Measurements from ENCODE around the gene IRF3. TPM values are rescaled to one million over a fixed set of nuclear protein-coding genes. Genes with fewer than 3 reads are reported as not detected.
A peak's percentile ranks its signal among the peaks of the same experiment; 100 is the strongest.

The IRF3 gene, protein sequence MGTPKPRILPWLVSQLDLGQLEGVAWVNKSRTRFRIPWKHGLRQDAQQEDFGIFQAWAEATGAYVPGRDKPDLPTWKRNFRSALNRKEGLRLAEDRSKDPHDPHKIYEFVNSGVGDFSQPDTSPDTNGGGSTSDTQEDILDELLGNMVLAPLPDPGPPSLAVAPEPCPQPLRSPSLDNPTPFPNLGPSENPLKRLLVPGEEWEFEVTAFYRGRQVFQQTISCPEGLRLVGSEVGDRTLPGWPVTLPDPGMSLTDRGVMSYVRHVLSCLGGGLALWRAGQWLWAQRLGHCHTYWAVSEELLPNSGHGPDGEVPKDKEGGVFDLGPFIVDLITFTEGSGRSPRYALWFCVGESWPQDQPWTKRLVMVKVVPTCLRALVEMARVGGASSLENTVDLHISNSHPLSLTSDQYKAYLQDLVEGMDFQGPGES
- total RNA-seq, result 46.7 TPM
- long read RNA-seq, transcript IRF3-203 (8 exons, 1,613 nt), result major isoform, 56 of 124 reads
- long read RNA-seq, partial matches to known transcripts, result 14 of 124 reads
- long read RNA-seq, other reads (novel, unspliced or antisense), result 37 of 124 reads

DNA sequence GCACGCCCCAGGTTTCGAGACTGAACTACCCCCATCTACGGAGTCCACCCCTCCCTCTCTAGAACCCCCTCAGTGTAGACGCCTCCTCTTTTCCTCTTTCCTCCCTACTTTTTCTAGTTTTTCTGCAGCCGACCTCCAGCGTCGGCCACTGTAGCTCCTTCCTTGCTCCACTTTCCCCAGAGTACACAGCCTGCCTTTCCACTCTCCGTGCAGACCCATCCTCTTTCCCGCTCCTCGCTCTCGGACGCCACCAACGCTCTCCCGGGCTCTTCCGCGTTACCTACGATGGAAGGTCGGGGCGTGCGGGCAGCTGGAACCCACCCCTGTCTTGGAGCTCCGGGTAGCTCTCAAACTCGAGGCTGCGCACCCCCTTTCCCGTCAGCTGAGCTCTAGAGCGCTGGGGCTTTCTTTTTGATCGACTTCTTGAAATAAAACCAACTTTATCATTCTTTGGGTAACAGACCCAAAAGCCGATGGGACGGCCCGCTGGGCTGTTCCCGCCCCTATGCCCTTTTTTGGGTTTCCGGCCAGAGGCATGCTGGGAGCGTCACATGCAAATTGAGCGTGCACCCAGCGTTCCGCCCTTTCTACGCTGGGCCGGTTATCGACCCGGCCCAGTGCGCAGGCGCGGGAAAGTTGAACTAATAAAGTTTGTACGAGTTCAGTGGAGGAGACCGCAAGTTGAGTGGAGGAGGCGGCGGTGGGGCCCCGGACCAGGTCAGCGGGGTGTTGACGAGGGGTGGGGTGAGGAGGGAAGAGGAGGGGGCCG is at the start of gene IRF3, which contains the start of gene BCL2L12:
IRF3 (minus strand) TSS at position 507 of the 769 bp plus-strand sequence. CDS start 1,019 bp downstream, outside the sequence.
BCL2L12 (plus strand) TSS at position 583 of the 769 bp plus-strand sequence. CDS start 760 bp downstream, outside the sequence.
- DNase-seq (ENCODE audit: low spot score), result peak; percentile 99

DNA sequence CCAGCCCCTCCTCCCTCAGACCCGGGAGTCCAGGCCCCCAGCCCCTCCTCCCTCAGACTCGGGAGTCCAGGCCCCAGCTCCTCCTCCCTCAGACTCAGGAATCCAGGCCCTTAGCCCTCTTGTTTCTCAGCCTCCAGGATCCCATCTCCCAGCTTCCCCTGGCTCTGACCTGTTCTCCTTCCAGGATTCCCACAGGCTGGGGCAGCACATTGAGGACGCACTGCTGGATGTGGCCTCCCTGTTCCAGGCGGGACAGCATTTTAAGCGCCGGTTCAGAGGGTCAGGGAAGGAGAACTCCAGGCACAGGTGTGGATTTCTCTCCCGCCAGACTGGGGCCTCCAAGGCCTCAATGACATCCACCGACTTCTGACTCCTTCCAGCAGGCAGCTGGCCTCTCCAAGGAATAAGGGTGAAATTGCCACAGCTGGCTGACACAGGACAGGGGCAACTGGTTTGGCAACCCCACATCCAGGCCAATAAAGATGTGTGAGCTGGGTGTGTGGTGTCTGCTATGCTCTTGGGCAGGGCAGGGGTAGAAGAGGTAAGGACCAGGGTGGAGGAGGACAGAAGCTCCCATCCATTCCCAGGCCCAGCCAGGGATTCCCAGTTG is 47.7 kb upstream of the IRF3 start:
- DNase-seq (ENCODE audit: low spot score), result no peak

DNA sequence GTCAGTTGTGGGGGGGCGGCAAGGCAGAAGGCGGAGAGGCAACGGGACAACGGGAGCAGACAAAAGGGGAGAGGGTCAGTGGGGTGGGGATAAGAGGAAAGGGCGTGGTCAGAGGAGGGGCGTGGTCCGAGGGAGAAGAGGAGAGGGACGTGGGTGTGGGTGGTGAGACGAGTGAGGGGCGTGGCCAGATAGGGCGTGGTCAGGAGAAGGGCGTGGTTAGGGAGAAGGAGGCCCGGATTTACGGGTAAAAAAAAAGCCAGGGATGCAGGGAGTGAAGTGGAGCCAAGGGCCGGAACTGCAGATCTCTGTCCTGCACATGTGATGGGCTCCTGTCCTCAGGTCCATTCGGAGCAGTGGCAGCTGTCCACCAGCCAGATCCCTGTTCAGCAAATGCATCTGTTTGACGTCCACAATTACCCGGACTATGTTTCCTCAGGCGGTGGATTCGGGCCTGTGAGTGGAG is 46.8 kb upstream of the IRF3 start:
- DNase-seq (ENCODE audit: low spot score), result no peak

DNA sequence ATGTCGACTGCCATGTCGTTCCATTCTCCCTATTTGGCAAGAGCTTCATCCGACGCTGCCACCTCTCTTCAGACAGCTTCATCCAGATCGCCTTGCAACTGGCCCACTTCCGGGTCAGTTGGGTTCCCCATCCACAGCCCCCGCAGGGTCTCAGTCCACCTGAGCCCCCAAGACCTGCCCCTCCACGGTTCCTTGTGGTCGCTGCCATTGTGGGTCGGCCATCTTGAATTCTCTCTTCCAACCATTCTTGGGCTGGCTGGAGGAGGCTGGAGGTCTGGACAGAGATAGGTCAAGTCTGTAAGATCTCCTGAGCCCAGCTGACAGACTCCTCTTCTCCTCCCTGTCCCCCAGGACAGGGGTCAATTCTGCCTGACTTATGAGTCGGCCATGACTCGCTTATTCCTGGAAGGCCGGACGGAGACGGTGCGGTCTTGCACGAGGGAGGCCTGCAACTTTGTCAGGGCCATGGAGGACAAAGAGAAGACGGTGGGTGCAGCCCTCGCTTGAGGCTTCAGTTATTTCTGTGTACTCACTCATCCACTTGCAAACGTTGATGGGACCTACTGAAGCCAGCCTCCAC is 44.8 kb upstream of the IRF3 start:
- DNase-seq (ENCODE audit: low spot score), result no peak

DNA sequence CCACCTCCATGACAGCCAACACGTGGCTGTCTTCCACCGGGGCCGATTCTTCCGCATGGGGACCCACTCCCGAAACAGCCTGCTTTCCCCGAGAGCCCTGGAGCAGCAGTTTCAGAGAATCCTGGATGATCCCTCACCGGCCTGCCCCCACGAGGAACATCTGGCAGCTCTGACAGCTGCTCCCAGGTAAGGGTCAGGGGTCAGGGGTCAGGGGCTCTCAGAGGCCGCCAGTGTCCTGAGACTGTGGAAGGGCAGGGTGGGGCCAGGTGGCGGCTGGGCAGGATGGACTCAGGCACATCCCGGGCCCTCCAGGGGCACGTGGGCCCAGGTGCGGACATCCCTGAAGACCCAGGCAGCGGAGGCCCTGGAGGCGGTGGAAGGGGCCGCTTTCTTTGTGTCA is 40.3 kb upstream of the IRF3 start:
- DNase-seq (ENCODE audit: low spot score), result no peak

DNA sequence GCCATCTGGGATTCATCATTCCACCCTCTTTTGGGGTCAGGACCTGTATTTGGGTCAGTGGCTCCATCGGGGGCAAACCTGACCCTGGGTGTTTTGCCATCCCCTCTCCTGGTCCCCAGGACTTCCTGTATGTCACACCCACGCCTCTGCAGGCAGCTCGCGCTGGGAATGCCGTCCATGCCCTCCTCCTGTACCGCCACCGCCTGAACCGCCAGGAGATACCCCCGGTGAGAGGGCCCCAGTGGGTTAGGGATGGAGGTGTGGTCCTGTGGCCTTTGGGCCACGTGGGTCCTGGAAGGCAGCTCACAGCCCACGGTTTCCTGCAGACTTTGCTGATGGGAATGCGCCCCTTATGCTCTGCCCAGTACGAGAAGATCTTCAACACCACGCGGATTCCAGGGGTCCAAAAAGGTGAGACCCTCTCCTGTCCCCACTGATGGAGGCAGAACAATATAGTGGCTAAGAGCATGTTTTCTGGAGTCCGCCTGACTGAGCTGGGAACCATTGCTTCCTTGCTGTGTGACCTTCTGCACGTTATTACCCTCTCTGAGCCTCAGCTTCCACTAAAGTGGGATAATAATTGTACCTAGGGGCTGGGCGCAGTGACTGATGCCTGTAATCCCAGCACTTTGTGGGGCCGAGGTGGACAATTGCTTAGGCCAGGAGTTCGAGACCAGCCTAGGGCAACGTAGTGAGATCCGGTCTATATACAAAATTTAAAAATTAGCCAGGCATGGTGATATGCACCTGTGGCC is 39.4 kb upstream of the IRF3 start:
- DNase-seq (ENCODE audit: low spot score), result no peak

DNA sequence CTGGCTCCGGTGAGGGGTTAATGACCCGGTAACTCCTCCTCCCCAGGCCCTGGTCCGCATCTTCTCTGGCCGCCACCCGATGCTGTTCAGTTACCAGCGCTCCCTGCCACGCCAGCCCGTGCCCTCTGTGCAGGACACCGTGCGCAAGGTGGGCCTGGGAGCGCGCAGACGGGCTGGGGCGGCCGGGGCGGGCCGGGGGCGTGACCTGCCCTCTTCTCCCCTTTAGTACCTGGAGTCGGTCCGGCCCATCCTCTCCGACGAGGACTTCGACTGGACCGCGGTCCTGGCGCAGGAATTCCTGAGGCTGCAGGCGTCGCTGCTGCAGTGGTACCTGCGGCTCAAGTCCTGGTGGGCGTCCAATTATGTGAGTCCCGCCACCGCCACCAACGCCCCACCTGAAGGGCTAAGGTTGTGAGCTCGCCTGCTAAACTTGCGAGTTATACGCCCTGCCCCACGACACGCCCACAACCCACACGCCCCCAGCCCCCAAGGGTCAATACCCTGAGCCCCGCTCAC is 35.7 kb upstream of the IRF3 start:
- no peak for DNase-seq (ENCODE audit: low spot score)

DNA sequence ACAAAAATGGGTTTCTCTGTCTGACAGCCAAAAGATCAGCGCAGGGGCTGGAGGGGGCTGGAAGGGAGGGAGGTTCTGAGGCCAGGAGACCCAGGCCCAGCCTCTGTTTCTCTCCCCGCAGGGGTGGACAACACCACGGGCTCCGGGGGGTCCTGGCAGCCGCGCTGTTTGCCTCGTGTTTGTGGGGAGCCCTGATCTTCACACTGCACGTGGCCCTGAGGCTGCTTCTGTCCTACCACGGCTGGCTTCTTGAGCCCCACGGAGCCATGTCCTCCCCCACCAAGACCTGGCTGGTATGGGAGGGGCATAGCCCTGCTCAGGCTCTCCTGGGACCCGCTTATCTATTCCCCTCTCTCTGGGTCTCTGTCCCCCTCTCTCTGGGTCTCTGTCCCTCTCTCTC is 34.9 kb upstream of the IRF3 start:
- no peak for DNase-seq (ENCODE audit: low spot score)

DNA sequence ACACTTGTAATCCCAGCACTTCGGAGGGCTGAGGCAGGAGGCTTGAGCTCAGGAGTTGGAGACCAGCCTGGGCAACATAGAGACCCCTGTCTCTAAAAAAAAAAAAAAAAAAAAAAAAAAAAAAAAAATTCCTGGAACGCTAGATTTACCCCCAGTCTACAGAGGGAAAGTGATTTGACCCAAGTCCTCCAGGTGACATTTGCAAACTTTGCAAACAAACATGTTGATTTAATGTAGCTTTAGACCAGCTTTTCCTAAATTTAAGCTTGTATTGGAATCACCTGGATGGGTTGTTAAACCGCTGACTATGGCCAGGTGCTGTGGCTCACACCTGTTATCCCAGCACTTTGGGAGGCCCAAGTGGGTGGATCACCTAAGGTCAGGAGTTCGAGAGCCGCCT is 33.7 kb upstream of the IRF3 start:
- DNase-seq (ENCODE audit: low spot score), result no peak

DNA sequence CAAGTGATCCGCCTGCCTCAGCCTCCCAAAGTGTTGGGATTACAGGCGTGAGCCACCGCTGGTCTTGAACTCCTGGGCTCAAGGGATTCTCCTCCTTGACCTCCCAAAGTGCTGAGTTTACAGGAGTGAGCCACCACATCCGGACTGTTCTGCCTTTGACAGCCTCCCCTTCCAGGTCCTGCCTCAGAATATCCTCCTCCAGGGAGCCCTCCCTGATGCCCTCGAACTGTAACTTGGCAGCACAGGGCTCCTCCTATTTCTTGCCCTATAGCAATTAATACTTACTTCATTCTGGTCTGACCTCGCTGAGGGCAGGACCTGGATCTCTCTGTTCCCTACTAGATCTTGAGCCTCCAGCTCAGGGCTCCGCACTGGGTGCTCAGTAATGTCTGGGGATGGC is 31.2 kb upstream of the IRF3 start:
- DNase-seq (ENCODE audit: low spot score), result no peak

DNA sequence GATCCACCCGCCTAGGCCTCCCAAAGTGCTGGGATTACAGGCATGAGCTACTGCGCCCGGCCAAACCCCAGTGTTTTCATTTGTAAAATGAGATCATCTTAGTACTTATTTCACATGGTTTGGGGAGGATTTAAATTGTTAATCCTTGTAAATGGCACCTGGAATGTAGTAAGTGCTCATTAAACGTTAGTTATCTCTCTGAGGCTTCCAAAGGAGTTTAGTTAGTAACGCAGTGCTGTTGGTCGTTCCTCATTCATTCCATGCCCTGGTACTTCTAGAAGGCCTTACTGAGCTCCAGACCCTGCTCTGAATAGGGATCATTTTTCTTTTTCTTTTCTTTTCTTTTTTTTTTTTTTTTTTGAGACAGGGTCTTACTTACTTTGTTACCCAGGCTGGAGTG is 30.5 kb upstream of the IRF3 start:
- DNase-seq (ENCODE audit: low spot score), result no peak

DNA sequence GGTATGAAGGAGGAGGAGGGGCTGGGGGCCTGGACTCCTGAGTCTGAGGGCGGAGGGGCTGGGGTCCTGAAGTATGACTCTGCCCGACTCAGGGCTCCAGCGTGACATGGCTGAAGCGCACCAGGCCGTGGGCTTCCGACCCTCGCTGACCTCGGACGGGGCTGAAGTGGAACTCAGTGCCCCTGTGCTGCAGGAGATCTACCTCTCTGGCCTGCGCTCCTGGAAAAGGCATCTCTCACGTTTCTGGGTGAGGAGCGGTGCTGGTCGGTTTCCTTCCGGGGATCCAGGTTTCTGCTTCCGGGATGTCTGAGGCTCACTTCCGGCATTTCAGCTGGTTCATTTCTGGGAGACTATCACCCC is 26.5 kb upstream of the IRF3 start:
- DNase-seq (ENCODE audit: low spot score), result no peak

DNA sequence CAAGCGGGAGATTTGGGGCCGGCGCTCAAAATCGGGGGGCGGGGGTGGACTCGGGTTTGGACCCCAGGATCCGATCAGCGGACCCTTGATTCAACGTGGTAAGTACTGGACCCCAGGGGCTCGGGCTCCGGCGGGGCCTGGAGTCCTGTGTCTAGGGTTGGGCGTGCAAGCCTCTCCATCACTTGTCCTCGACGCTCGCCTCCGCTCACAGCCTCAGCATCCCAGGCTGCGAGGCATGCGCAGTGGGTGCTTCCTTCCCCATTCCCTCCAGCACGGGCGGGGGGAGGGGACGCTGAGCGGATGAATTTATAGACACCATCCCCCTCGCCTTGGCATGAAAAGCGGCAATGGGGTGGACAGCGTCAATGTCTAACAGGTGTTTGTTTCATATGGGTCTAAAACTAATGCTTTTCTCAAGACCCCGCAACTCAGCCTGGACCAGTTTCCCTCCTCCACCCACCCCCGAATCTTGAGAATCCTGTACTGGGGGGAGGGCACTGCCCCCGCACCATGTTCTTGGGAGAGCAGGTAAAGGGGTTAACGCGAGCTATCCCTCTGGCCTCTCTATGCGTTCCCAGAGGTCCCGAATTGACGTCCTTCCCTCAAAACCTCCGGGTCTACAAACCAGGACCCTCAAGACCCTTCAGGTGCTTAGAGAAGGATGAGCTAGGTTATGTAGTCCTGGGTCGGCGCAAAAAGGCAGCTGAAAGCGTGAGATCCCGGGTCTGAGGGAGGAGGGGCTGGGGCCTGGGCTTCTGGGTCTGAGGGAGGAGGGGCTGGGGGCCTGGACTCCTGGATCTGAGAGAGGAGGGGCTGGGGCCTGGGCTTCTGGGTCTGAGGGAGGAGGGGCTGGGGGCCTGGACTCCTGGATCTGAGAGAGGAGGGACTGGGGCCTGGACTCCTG is 25.8 kb upstream of the IRF3 start:
- no peak for DNase-seq (ENCODE audit: low spot score)

DNA sequence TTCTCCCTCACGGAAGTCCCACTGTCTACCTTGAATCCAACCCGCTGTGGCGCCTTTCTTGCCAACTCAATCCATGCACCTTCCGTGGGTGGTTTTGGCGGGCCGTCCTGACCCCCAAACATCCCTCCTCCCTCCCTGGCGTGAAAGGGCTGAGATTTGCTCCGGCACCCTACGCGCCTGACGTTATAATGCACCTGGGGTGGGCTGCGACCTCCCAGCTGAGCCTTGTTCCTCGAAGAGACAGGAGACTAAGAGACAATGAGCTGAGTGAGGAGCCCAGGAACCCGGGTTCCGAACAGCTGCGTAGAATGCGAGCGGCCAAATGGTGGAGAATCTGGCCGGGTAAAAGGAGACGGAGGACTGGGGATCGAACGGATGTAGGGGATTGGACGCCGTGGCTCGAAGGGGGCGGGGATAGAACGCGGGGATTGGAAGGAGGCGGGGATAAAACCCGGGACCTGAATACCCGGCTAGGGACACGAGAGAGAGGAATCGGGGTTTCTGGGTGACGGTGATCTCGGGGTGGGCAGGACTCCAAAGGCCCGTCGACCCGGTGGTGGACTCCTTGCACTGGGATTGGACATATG is 25.1 kb upstream of the IRF3 start, which contains the start of gene CPT1C:
CPT1C (plus strand) TSS at position 461 of the 587 bp plus-strand sequence. CDS start 1,137 bp downstream, outside the sequence.
- no peak for DNase-seq (ENCODE audit: low spot score)

DNA sequence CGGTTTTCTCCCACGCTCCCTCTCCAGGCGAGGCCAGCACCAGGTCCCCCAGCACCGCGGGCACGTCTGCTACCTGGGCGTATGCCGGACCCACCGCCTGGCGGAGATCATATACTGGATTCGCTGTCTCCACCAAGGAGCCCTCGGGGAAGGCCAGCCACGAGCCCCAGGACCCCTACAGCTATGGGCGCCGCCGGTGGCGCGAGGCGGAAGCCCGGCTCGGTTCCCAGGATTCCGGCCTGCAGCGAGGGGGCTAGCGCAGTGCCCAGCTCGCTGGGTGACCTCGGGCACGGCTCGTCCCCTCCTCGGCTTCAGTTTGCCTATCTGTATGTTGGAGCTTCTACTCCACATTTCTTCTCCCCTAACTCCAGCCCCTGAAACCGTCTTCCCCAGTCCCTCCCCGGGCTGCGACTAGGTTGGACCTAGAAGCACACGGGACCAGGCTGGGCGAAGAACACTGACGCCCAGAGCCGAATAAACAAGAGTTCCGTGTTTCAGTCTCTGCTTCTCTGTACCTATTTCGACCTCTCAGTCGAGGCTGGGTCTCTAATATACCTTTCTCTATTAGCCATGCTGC is 24.5 kb upstream of the IRF3 start:
- DNase-seq (ENCODE audit: low spot score), result no peak

DNA sequence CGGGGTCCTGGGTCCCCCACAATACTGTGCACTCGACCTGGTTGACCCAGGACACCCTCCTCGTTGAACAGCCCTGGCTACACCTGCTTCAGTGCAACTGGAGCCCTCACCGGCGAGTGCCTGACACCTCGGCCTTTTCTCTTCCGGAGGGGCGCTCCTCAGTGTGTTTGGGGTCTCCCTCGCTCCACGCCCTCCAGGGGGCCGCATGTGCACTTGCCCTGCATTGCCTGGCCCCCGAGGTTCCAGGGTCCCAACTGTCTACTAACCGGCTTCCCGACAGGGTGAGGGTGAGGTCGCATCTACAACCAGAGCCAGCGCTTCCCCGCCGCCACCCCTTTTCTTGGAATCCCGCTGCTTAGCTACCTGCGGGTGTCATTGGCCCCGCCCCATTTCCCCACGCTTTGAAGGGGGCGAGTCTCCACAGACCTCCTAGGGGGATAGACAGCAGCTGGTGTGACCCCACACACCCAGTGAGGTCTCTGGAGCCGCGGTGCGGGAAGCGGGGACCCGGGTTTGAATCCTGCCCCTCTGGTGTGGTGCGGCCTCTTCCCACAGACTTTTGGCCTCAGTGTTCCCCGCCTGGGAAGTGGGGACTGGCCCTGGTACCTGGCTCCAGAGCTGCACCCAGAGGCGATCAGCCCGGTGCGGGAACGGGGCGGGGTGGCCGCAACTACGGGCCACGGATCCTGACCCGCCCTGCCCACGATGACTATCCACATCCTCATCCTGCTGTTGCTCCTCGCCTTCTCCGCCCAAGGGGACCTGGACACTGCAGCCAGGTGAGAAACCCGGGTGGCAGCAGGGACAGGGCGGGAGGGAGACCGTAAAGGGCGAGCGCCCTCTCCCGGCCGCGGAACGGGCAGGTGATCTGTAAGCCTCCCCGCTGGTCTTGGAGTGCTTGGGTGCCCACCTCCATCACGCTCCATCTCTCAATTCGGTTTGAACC is 23.7 kb upstream of the IRF3 start, which contains the start of gene ADM5:
ADM5 (plus strand) TSS at position 462 of the 946 bp plus-strand sequence; CDS start at position 706, 244 bp downstream.
- no peak for DNase-seq (ENCODE audit: low spot score)

DNA sequence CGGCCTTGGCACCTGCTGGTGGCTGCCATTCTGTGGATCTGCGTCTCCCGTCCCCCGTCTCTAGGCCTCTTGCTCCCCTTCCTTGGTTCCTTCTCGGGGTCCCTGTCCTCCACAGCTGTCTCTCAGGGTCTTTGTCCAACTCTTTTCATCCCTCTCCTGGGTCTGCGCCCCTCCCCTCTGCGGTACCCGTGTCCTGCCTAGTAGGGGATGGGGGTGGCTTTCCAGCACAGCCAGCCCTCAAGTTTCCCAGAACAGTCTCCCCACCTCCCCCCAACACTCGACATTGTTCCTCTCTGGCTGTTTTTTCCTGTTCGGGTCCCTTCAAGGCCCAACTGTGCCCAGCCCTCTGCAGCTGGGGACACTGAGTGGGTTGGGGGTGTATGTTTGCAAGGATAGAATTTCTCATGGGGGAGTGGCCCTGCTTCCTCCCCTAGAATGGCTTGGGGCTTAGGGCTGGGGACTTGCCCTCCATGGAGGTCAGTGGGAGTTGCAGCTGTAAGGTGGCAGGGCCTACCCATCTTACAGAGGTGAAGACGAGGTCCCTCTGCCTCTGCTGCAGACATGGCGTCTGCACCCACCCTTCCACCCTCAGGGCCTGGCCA is 23.0 kb upstream of the IRF3 start:
- no peak for DNase-seq (ENCODE audit: low spot score)

Data from mesenteric fat pad (tissue), 1 donor.